HG02852 (cell line): Measurements from ENCODE around the gene RAPGEF4.

Experiments
- ATAC-seq: cut with Tn5 transposase; IDR thresholded peaks from one replicate; pipeline ENCODE4 v1.9.1; 2021; ENCODE audit warnings: mild to moderate bottlenecking, moderate library complexity; ENCODE audit not compliant: unreplicated experiment

The RAPGEF4 gene

GRCh38 chr2:172735582-172736423 is at the start of gene RAPGEF4:
Gene RAPGEF4 (plus strand): TSS chr2:172735845. CDS start chr2:172735984, 139 bp downstream.
- ATAC-seq: no peak

GRCh38 chr2:172693037-172693436 is 42.6 kb upstream of the RAPGEF4 start:
- no peak for ATAC-seq

GRCh38 chr2:172693529-172694455 is 41.9 kb upstream of the RAPGEF4 start:
- no peak for ATAC-seq

GRCh38 chr2:172697296-172697695 is 38.3 kb upstream of the RAPGEF4 start:
- ATAC-seq: no peak

- peak; percentile 81 for ATAC-seq
Measured at GRCh38 chr2:172698041-172698863, 37.4 kb upstream of the RAPGEF4 start.

- no peak for ATAC-seq
Measured at GRCh38 chr2:172701250-172701649, 34.4 kb upstream of the RAPGEF4 start.

GRCh38 chr2:172702451-172702850 is 33.2 kb upstream of the RAPGEF4 start:
- ATAC-seq: no peak

- no peak for ATAC-seq
Measured at GRCh38 chr2:172704072-172704936, 31.3 kb upstream of the RAPGEF4 start.

GRCh38 chr2:172705352-172705751 is 30.3 kb upstream of the RAPGEF4 start:
- no peak for ATAC-seq

- no peak for ATAC-seq
Measured at GRCh38 chr2:172708247-172708646, 27.4 kb upstream of the RAPGEF4 start.

- no peak for ATAC-seq
Measured at GRCh38 chr2:172709566-172710291, 25.9 kb upstream of the RAPGEF4 start.

- ATAC-seq: no peak
Measured at GRCh38 chr2:172710584-172711047, 25.0 kb upstream of the RAPGEF4 start.

GRCh38 chr2:172711110-172711509 is 24.5 kb upstream of the RAPGEF4 start:
- no peak for ATAC-seq

GRCh38 chr2:172712251-172712650 is 23.4 kb upstream of the RAPGEF4 start:
- ATAC-seq: no peak

GRCh38 chr2:172713365-172713875 is 22.2 kb upstream of the RAPGEF4 start:
- ATAC-seq: no peak

- ATAC-seq: no peak
Measured at GRCh38 chr2:172722481-172722880, 13.2 kb upstream of the RAPGEF4 start.

- no peak for ATAC-seq
Measured at GRCh38 chr2:172723286-172723685, 12.4 kb upstream of the RAPGEF4 start.

GRCh38 chr2:172724724-172725123 is 10.9 kb upstream of the RAPGEF4 start:
- ATAC-seq: no peak

GRCh38 chr2:172725284-172725683 is 10.4 kb upstream of the RAPGEF4 start:
- ATAC-seq: no peak
